Activated T-helper 1 cell treated with anti-CD3 and anti-CD28 coated beads, Interleukin-2, amount 50 U/mL, for 16 hours (primary cell): ENCODE data around the gene TMEM235.
"Not testable (repeated sequence)": the region's sequence is repeated elsewhere in the genome, so short reads cannot be mapped to it uniquely, and the experiment has no call there.

Experiments used
- DNase-seq, 2 donors: peaks; one replicate each; pipeline ENCODE4 v3.0.0-alpha.2; 2020; ENCODE audit warnings: low read depth in 1 of 2, low spot score in 1 of 2

Gene TMEM235

GRCh38 chr17:78237401-78238012, 6.1 kb downstream of the TMEM235 start:
- DNase-seq = no peak

- no peak for DNase-seq
Observed at GRCh38 chr17:78238823-78239488, 7.5 kb downstream of the TMEM235 start.

- no peak for DNase-seq
Observed at GRCh38 chr17:78239489-78239931, 8.1 kb downstream of the TMEM235 start.

GRCh38 chr17:78240012-78240655, 8.7 kb downstream of the TMEM235 start:
- no peak for DNase-seq

GRCh38 chr17:78240839-78241238, 9.4 kb downstream of the TMEM235 start:
- no peak for DNase-seq

GRCh38 chr17:78241277-78242023, 10.0 kb downstream of the TMEM235 start:
- DNase-seq = no peak

- DNase-seq = no peak
Observed at GRCh38 chr17:78242024-78242742, 10.8 kb downstream of the TMEM235 start.

GRCh38 chr17:78247304-78247703, 15.9 kb downstream of the TMEM235 start:
- DNase-seq = no peak

- DNase-seq = no peak
Observed at GRCh38 chr17:78248051-78248914, 16.9 kb downstream of the TMEM235 start.

GRCh38 chr17:78249074-78249817, 17.8 kb downstream of the TMEM235 start:
- no peak for DNase-seq

- DNase-seq = no peak
Observed at GRCh38 chr17:78249818-78250806, 18.7 kb downstream of the TMEM235 start.

GRCh38 chr17:78250891-78251772, 19.7 kb downstream of the TMEM235 start:
- DNase-seq = peak; percentile 64 to 76

GRCh38 chr17:78251773-78252103, 20.3 kb downstream of the TMEM235 start:
- no peak for DNase-seq

GRCh38 chr17:78252111-78252634, 20.7 kb downstream of the TMEM235 start:
- peak; percentile 53 to 56 for DNase-seq

- DNase-seq = no peak
Observed at GRCh38 chr17:78252701-78253635, 21.5 kb downstream of the TMEM235 start.

GRCh38 chr17:78253636-78253945, 22.2 kb downstream of the TMEM235 start:
- DNase-seq = not testable (repeated sequence)
